Thymus (tissue), 11 donors: ENCODE measurements around the gene ERBB4. TPM values are rescaled to one million over a fixed set of nuclear protein-coding genes. Genes with fewer than 3 reads are reported as not detected.

Source experiments
- DNase-seq, 9 donors: peaks; one replicate each; pipeline ENCODE4 v3.0.0-alpha.2; 2013; ENCODE audit warnings: low spot score in 9 of 9, low read depth in 6 of 9, missing footprints in 1 of 9
- H3K27ac ChIP-seq, 2 donors: one replicate each; pipeline ENCODE4 v1.5.1; 2013; ENCODE audit warnings: control low read depth in 1 of 2, low read depth in 1 of 2, low read length in 1 of 2, mild to moderate bottlenecking in 1 of 2, moderate library complexity in 1 of 2
- H3K27me3 ChIP-seq, 2 donors: one replicate each; pipeline ENCODE4 v1.5.1; 2013; ENCODE audit warnings: low read length in 1 of 2; ENCODE audit not compliant: control insufficient read depth in 2 of 2, insufficient read depth in 1 of 2
- H3K36me3 ChIP-seq, 2 donors: one replicate each; pipeline ENCODE4 v1.5.1; 2013; ENCODE audit warnings: low read length in 1 of 2, mild to moderate bottlenecking in 1 of 2, moderate library complexity in 1 of 2; ENCODE audit not compliant: control insufficient read depth in 2 of 2, insufficient read depth in 2 of 2
- H3K4me1 ChIP-seq, 2 donors: one replicate each; pipeline ENCODE4 v1.5.1; 2013; ENCODE audit warnings: low read length in 2 of 2; ENCODE audit not compliant: control insufficient read depth in 2 of 2, insufficient read depth in 2 of 2
- H3K4me3 ChIP-seq, 2 donors: one replicate each; pipeline ENCODE4 v1.5.1; 2013; ENCODE audit warnings: low read length in 2 of 2, control low read depth in 1 of 2, mild to moderate bottlenecking in 1 of 2
- H3K9me3 ChIP-seq, 2 donors: one replicate each; pipeline ENCODE4 v1.5.1; 2013; ENCODE audit warnings: low read length in 1 of 2, mild to moderate bottlenecking in 1 of 2; ENCODE audit not compliant: control insufficient read depth in 2 of 2, insufficient read depth in 1 of 2
- whole genome bisulfite sequencing: extraction: QIAGEN DNeasy Blood & Tissue Kit; methylation state at CpG from one replicate; pipeline ENCODE4 v1.1.7; 2013; 5-methylcytosine and 5-hydroxymethylcytosine counted together
- polyA plus RNA-seq: library from polyadenylated mRNA; stranded (reverse); fragments of 200-250 nt; gene quantifications from one replicate; pipeline ENCODE4 v1.2.3, GENCODE V29; 2013
- total RNA-seq: library from RNA; stranded (reverse); fragments of 120-200 nt; gene quantifications from one replicate; pipeline ENCODE4 v1.2.4, GENCODE V29; 2013
- donor health status: healthy.

ERBB4 gene
- total and polyA plus RNA-seq, 2 donors = 0.16 to 0.19 TPM

DNA sequence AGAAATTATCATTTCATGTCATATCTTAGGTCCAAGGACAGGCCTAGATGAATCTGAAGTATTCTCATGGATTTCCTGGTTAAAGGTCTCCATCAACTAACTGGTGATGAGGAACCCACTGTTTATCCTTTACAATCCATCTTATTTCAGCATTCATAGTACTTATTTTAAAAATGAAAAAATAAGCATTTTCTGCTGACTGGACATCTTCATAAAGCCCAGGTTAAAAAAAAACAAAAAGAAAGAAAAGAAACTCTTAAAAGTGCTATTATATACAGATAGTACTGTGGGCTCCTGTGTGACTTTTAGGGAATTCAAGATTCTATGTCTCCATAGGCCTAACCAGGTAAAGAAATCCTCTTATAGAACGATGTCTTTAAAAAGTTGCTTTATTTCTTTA lies 7.1 kb downstream of the ERBB4 start:
- WGBS = 98% methylated on average over 1 of the region's 1 CpG
- Histone ChIP-seq H3K9me3 (peaks cover 0 to 1% of the 10 kb centered on the region in 2 donors), H3K27ac (no peak overlapping the region), H3K27me3 (peaks cover 13 to 33% of the 10 kb centered on the region in 2 donors), H3K4me3 (no peak overlapping the region), H3K36me3 (no peaks in the 10 kb centered on the region), H3K4me1 (no peaks in the 10 kb centered on the region)
- DNase-seq = no peak

- H3K27ac ChIP-seq = no peak overlapping the region
- H3K4me3 ChIP-seq = no peak overlapping the region
- no peaks in the 10 kb centered on the region for H3K9me3 ChIP-seq
- DNase-seq = no peak
- WGBS = 49% methylated on average over 3 of the region's 3 CpGs
- H3K4me1 ChIP-seq = no peaks in the 10 kb centered on the region
- no peaks in the 10 kb centered on the region for H3K36me3 ChIP-seq
- peaks cover 8 to 28% of the 10 kb centered on the region in 2 donors for H3K27me3 ChIP-seq
Observed at GRCh38 chr2:212530991-212531390, 7.6 kb downstream of the ERBB4 start.

DNA sequence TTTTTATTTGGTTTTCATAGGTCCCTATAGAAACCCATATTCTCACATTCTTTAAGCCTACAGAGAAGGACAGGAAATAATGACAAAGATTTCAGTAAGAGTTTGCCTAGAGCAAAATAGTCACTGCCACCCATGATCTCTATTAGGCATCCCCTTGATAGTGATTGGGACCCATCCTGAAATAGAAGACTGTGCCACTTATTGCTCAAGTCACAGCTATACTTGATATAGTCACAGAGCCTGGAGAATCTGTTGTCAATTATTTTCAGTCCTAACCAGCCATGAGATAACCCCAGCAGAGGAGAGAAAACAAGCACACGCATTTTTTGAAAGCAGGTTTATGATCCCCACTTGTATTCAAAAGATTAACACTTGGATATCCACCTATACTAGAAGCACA lies 8.2 kb downstream of the ERBB4 start:
- DNase-seq = no peak
- Histone ChIP-seq H3K4me1 (no peaks in the 10 kb centered on the region), H3K27me3 (peaks cover 5 to 22% of the 10 kb centered on the region in 2 donors), H3K9me3 (no peaks in the 10 kb centered on the region), H3K27ac (no peak overlapping the region), H3K4me3 (no peak overlapping the region), H3K36me3 (no peaks in the 10 kb centered on the region)
- 100% methylated on average over 1 of the region's 1 CpG for WGBS

DNA sequence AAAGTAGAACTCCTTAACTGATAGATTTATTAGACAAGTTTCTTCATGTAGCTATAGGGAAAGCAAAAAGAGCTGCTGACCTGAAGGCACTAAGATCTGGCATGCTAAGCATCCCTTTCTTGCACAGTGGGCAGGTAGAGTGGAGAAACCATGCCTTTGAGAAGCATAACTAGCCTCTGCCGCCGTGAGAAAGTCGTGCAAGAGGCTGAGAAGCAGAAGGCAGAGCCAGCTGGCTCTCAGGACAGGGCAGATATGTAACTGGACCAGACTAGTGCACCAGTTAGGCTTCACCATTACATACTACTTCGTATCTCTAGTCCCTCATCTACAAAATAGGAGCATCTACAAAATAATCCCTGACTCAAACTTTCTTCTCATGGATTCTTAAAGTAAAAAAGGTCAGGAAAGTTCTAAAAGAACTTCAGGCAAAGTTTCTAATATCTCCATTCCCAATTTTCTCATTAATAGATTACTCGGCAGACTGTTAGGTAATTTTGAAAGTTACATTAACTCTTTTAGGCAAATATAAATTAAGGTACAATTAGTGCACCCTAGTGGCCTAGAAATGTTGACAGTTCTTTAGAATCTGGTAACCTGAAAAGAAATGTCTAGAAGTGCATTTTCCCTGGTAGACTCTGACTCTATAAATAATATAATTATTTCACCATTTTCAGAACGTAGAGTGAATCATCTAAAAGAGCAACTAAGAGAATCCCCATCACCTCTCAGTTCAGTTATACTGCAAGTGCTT lies 10.3 kb downstream of the ERBB4 start:
- H3K27ac ChIP-seq = no peak overlapping the region
- H3K9me3 ChIP-seq = no peaks in the 10 kb centered on the region
- H3K36me3 ChIP-seq = no peaks in the 10 kb centered on the region
- H3K27me3 ChIP-seq = peaks cover 0 to 3% of the 10 kb centered on the region in 2 donors
- no peak for DNase-seq
- WGBS = 76% methylated on average over 6 of the region's 6 CpGs
- H3K4me1 ChIP-seq = no peaks in the 10 kb centered on the region
- no peak overlapping the region for H3K4me3 ChIP-seq

DNA sequence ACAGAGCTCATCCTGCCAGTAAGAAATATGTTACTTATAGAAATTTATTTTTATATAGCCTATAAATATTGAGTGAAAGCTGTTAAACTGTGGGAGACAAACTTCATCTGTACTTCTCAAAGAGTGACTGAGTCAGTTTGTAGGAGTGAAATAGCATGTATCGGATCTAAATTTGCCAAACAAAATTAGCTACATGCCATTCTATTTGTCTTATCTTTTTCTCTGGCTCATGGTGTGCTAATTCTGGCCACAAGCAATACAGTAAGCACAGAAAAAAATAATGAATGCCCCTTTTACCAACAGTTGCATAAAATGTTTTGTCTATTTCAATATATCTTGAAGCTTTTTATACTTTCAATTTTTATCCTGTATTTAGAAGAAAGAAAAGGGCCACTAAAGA lies 12.5 kb downstream of the ERBB4 start:
- Histone ChIP-seq H3K27ac (no peak overlapping the region), H3K9me3 (no peaks in the 10 kb centered on the region), H3K36me3 (no peaks in the 10 kb centered on the region), H3K4me1 (no peaks in the 10 kb centered on the region), H3K27me3 (no peaks in the 10 kb centered on the region), H3K4me3 (no peak overlapping the region)
- no peak for DNase-seq
- 95% methylated on average over 1 of the region's 1 CpG for WGBS

DNA sequence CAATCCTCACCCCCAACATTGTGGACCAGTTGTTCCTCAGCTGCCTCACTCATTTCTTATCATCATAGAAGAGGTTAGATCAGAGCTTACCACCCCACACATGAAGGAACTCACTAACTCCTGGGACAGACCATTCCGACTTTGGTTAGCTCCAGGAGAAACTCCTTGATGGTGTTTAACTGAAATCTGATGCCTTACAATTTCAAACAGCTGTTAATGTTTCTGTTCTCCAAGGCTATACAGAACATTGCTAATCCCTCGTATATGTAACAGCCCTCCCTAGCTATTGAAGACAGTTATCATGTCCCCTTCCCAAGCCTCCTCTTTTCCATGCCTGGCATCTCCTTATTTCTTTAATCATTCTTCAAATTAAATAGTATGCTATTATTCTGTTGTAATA lies 14.8 kb downstream of the ERBB4 start:
- H3K9me3 ChIP-seq = no peaks in the 10 kb centered on the region
- no peak overlapping the region for H3K4me3 ChIP-seq
- no peak overlapping the region for H3K27ac ChIP-seq
- 76% methylated on average over 2 of the region's 2 CpGs for WGBS
- no peak for DNase-seq
- H3K27me3 ChIP-seq = no peaks in the 10 kb centered on the region
- H3K36me3 ChIP-seq = no peaks in the 10 kb centered on the region
- no peaks in the 10 kb centered on the region for H3K4me1 ChIP-seq

GRCh38 chr2:212520340-212520739 lies 18.3 kb downstream of the ERBB4 start:
- no peaks in the 10 kb centered on the region for H3K27me3 ChIP-seq
- no peak overlapping the region for H3K4me3 ChIP-seq
- no peaks in the 10 kb centered on the region for H3K36me3 ChIP-seq
- H3K4me1 ChIP-seq = no peaks in the 10 kb centered on the region
- 53% methylated on average over 2 of the region's 2 CpGs for WGBS
- H3K9me3 ChIP-seq = no peaks in the 10 kb centered on the region
- no peak for DNase-seq
- H3K27ac ChIP-seq = no peak overlapping the region

GRCh38 chr2:212517693-212518092 lies 20.9 kb downstream of the ERBB4 start:
- Histone ChIP-seq H3K9me3 (no peaks in the 10 kb centered on the region), H3K4me1 (no peaks in the 10 kb centered on the region)
- 93% methylated on average over 1 of the region's 1 CpG for WGBS

DNA sequence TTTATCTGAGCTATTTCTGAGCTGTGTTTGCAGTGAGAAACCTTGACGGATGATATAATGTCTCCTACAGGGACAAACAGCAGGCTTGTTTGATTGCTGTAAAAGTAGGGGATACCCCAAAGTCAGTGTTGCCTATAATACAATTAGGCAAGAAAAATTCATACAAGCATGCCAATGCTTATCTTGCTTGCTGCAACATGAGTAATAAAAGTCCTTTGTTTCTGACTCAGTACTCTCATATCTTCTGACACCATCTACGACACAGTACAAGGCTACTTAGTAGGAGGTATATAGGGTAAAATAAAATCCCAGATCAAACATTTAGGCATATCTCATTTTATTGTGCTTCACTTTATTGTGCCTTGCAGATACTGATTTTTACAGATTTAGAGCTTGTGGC lies 33.0 kb downstream of the ERBB4 start:
- Histone ChIP-seq H3K4me3 (no peak overlapping the region), H3K27ac (no peak overlapping the region), H3K4me1 (no peaks in the 10 kb centered on the region), H3K9me3 (no peaks in the 10 kb centered on the region), H3K36me3 (no peaks in the 10 kb centered on the region), H3K27me3 (no peaks in the 10 kb centered on the region)
- no peak for DNase-seq
- WGBS = 95% methylated on average over 2 of the region's 2 CpGs

More at GRCh38 chr2:212517693-212518092, 20.9 kb downstream of the ERBB4 start:
- H3K27me3 ChIP-seq = no peaks in the 10 kb centered on the region
- no peaks in the 10 kb centered on the region for H3K36me3 ChIP-seq
- H3K4me3 ChIP-seq = no peak overlapping the region
- no peak overlapping the region for H3K27ac ChIP-seq
- DNase-seq = no peak
